GM23338 (cell line): ENCODE results near the gene PLIN4.
"Not testable (repeated sequence)": the region's sequence is repeated elsewhere in the genome, so short reads cannot be mapped to it uniquely, and the experiment has no call there.

Experiments
- CTCF ChIP-seq, 2 experiments: fragments of 200-600 bp in 1 of 2; sonication (generic) in 1 of 2; conservative IDR thresholded peaks; 2 replicates each; pipeline versions ENCODE4 v1.5.1 to v1.6.1; 2016 to 2017; ENCODE audit warnings: antibody characterized with exemption in 2 of 2, low read depth in 2 of 2, mild to moderate bottlenecking in 2 of 2, moderate library complexity in 1 of 2
- EZH2 ChIP-seq: fragments of 200-600 bp; sonication (generic); IDR thresholded peaks from one replicate; pipeline ENCODE4 v1.8.0; 2017; ENCODE audit warnings: antibody characterized with exemption, mild to moderate bottlenecking, low read depth; ENCODE audit not compliant: unreplicated experiment
- EZH2phosphoT487 ChIP-seq: fragments of 200-600 bp; sonication (generic); IDR thresholded peaks from one replicate; pipeline ENCODE4 v1.8.1; 2018; ENCODE audit warnings: antibody characterized with exemption; ENCODE audit not compliant: unreplicated experiment
- POLR2AphosphoS5 ChIP-seq: IDR thresholded peaks from 2 replicates; pipeline ENCODE4 v1.6.1; 2016; ENCODE audit warnings: antibody characterized with exemption, low read depth

DNA sequence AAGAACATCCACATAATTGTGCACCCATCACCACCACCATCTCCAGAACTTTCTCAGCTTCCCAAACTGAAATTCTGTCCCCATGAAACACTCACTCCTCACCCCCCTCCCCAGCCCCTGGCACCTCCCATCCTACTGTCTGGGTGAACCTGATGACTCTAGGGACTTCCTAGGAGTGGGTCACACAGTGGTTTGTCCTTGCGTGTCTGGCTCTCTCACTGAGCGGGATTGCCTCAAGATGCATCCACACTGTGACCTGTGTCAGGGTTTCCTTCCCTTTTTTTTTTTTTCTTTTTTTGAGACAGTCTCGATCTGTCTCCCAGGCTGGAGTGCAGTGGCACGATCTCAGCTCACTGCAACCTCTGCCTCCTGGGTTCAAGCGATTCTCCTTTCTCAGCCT lies 45.3 kb upstream of the PLIN4 start:
- not testable (repeated sequence) for TF ChIP-seq CTCF (conservative IDR thresholded peaks at IDR 0.05; ENCODE audit: low read depth in 2 of 2); EZH2phosphoT487; POLR2AphosphoS5; EZH2
